H1 (cell line): ENCODE results near the gene MBNL2. TPM values are rescaled to one million over a fixed set of nuclear protein-coding genes. Genes with fewer than 3 reads are reported as not detected.

Experiments
- CTCF ChIA-PET: fragments of 300-600 bp; sonication (Branson Sonifier 250); formaldehyde crosslinking; loops from one replicate; lab custom pipeline; 2021; ENCODE audit not compliant: partially characterized antibody; lab: Charles Lee
- POLR2A ChIA-PET: fragments of 300-600 bp; sonication (Branson Sonifier 250); formaldehyde crosslinking; loops from one replicate; lab custom pipeline; 2021; ENCODE audit warnings: inconsistent platforms; ENCODE audit not compliant: partially characterized antibody; lab: Charles Lee
- DNase-seq, 2 experiments: peaks; one replicate each; pipeline versions ENCODE4 v3.0.0 to v3.0.0-alpha.2; 2010 to 2022; ENCODE audit warnings: low spot score in 2 of 2, low read depth in 1 of 2, mixed read lengths in 1 of 2
- FAIRE-seq: peaks from 2 replicates; lab custom pipeline; 2011; peaks lifted over from hg19 to GRCh38; lab: Jason Lieb, UNC
- H2AFZ ChIP-seq: 2 replicates; pipeline ENCODE4 v1.8.1; 2012; ENCODE audit warnings: low read length, inconsistent platforms
- H2AK5ac ChIP-seq: 2 replicates; pipeline ENCODE4 v1.6.1; 2013; ENCODE audit warnings: low read depth, low read length
- H2BK120ac ChIP-seq: replicated peaks from 2 replicates; pipeline ENCODE3; 2013; ENCODE audit warnings: low read depth, low read length, inconsistent platforms
- H2BK12ac ChIP-seq: 2 replicates; pipeline ENCODE4 v1.6.1; 2013; ENCODE audit warnings: low read depth, low read length
- H2BK15ac ChIP-seq: 2 replicates; pipeline ENCODE4 v1.6.1; 2013; ENCODE audit warnings: low read length
- H2BK20ac ChIP-seq: 2 replicates; pipeline ENCODE4 v1.6.1; 2013; ENCODE audit warnings: low read length
- H2BK5ac ChIP-seq: 2 replicates; pipeline ENCODE4 v1.6.1; 2013; ENCODE audit warnings: low read depth, low read length
- H3K14ac ChIP-seq: 2 replicates; pipeline ENCODE4 v1.6.1; 2013; ENCODE audit warnings: inconsistent platforms; ENCODE audit not compliant: insufficient read length
- H3K18ac ChIP-seq: 2 replicates; pipeline ENCODE4 v1.6.1; 2013; ENCODE audit warnings: low read length; ENCODE audit errors: extremely low read depth
- H3K23ac ChIP-seq: 2 replicates; pipeline ENCODE4 v1.6.1; 2013; ENCODE audit warnings: inconsistent platforms; ENCODE audit not compliant: insufficient read length
- H3K23me2 ChIP-seq: 2 replicates; pipeline ENCODE4 v1.6.1; 2013; ENCODE audit warnings: low read depth, low read length
- H3K27ac ChIP-seq: 2 replicates; pipeline ENCODE4 v1.6.1; 2011; ENCODE audit warnings: low read depth, low read length, inconsistent platforms
- H3K27me3 ChIP-seq, 4 experiments: replicated peaks in 1 of 4; 1 replicate in 1 of 4; 2 replicates in 3 of 4; pipeline versions ENCODE4 v1.6.1 to v1.8.1; 2011 to 2013; ENCODE audit warnings: low read length in 3 of 4, mild to moderate bottlenecking in 3 of 4, inconsistent platforms in 2 of 4, mixed read lengths in 2 of 4, moderate library complexity in 1 of 4; ENCODE audit not compliant: control insufficient read depth in 3 of 4, insufficient read depth in 3 of 4; ENCODE audit errors: extremely low read depth in 1 of 4
- H3K36me3 ChIP-seq, 4 experiments: 2 replicates each; pipeline versions ENCODE4 v1.6.1 to v1.8.1; 2011 to 2013; ENCODE audit warnings: mild to moderate bottlenecking in 4 of 4, low read length in 3 of 4, moderate library complexity in 2 of 4, control low read depth in 1 of 4, inconsistent platforms in 1 of 4; ENCODE audit not compliant: insufficient read depth in 4 of 4, control insufficient read depth in 2 of 4
- H3K4ac ChIP-seq: replicated peaks from 2 replicates; pipeline ENCODE3; 2013; ENCODE audit warnings: low read length, low read depth, mixed read lengths, inconsistent platforms; ENCODE audit not compliant: insufficient read length
- H3K4me1 ChIP-seq, 4 experiments: replicated peaks in 1 of 4; 1 replicate in 1 of 4; 2 replicates in 3 of 4; pipeline versions ENCODE4 v1.6.1 to v1.8.1; 2011 to 2013; ENCODE audit warnings: low read length in 3 of 4, inconsistent platforms in 2 of 4, mixed read lengths in 1 of 4; ENCODE audit not compliant: insufficient read depth in 4 of 4, control insufficient read depth in 3 of 4
- H3K4me2 ChIP-seq, 2 experiments: 2 replicates each; pipeline versions ENCODE4 v1.6.1 to v1.8.1; 2011 to 2013; ENCODE audit warnings: low read depth in 2 of 2, low read length in 2 of 2, control low read depth in 1 of 2, inconsistent platforms in 1 of 2, mild to moderate bottlenecking in 1 of 2; ENCODE audit not compliant: insufficient read depth in 1 of 2
- H3K4me3 ChIP-seq, 4 experiments: fragments of 200-600, 300-600 bp in 1 of 4; sonication (generic), shearing (Covaris generic), sonication (Bioruptor Twin) in 1 of 4; 2 replicates each; pipeline versions ENCODE4 v1.5.1 to v1.8.1; 2011 to 2016; ENCODE audit warnings: low read length in 4 of 4, low read depth in 3 of 4, control low read depth in 2 of 4, inconsistent platforms in 2 of 4, mild to moderate bottlenecking in 2 of 4, mixed read lengths in 1 of 4, moderate library complexity in 1 of 4; ENCODE audit not compliant: insufficient read depth in 2 of 4; ENCODE audit errors: extremely low read depth in 1 of 4
- H3K56ac ChIP-seq: replicated peaks from 2 replicates; pipeline ENCODE3; 2013; ENCODE audit warnings: low read depth, mild to moderate bottlenecking, mixed read lengths, low read length, inconsistent platforms; ENCODE audit not compliant: insufficient read length
- H3K79me1 ChIP-seq: 2 replicates; pipeline ENCODE4 v1.6.1; 2013; ENCODE audit warnings: low read depth, low read length, control low read depth
- H3K79me2 ChIP-seq, 2 experiments: 2 replicates each; pipeline versions ENCODE4 v1.6.1 to v1.8.1; 2012 to 2013; ENCODE audit warnings: low read length in 2 of 2, mild to moderate bottlenecking in 2 of 2, inconsistent platforms in 1 of 2; ENCODE audit not compliant: insufficient read depth in 2 of 2, control insufficient read depth in 1 of 2
- H3K9ac ChIP-seq, 4 experiments: replicated peaks in 1 of 4; 1 replicate in 1 of 4; 2 replicates in 3 of 4; pipeline versions ENCODE4 v1.6.1 to v1.8.1; 2011 to 2013; ENCODE audit warnings: low read depth in 3 of 4, low read length in 3 of 4, control low read depth in 2 of 4, mild to moderate bottlenecking in 2 of 4, moderate library complexity in 2 of 4, inconsistent platforms in 1 of 4; ENCODE audit errors: extremely low read depth in 1 of 4
- H3K9me3 ChIP-seq, 2 experiments: 2 replicates each; pipeline versions ENCODE4 v1.6.1 to v1.8.1; 2012 to 2013; ENCODE audit warnings: mild to moderate bottlenecking in 2 of 2, moderate library complexity in 2 of 2, control low read depth in 1 of 2, inconsistent platforms in 1 of 2, low read depth in 1 of 2, low read length in 1 of 2, mixed read lengths in 1 of 2; ENCODE audit not compliant: insufficient read depth in 2 of 2
- H4K20me1 ChIP-seq, 2 experiments: replicated peaks in 1 of 2; 2 replicates each; pipeline versions ENCODE3 to v1.8.1; 2011 to 2013; ENCODE audit warnings: inconsistent platforms in 2 of 2, low read length in 2 of 2, mild to moderate bottlenecking in 1 of 2; ENCODE audit not compliant: insufficient read depth in 2 of 2, control insufficient read depth in 1 of 2
- H4K5ac ChIP-seq: 2 replicates; pipeline ENCODE4 v1.6.1; 2013; ENCODE audit warnings: low read length, low read depth, mixed read lengths, inconsistent platforms; ENCODE audit not compliant: insufficient read length
- H4K8ac ChIP-seq: 2 replicates; pipeline ENCODE4 v1.8.0; 2013; ENCODE audit warnings: mild to moderate bottlenecking, moderate library complexity, low read length, inconsistent platforms; ENCODE audit not compliant: insufficient read depth; ENCODE audit errors: extremely low read depth
- H4K91ac ChIP-seq: replicated peaks from 2 replicates; pipeline ENCODE3; 2013; ENCODE audit warnings: low read length, mixed read lengths, inconsistent platforms; ENCODE audit not compliant: insufficient read length
- BCL11A ChIP-seq, 2 experiments: IDR thresholded peaks; one replicate each; pipeline ENCODE4 v1.6.1; 2011; ENCODE audit warnings: low read depth in 2 of 2, low read length in 2 of 2, mild to moderate bottlenecking in 2 of 2
- BRCA1 ChIP-seq: IDR thresholded peaks from 2 replicates; pipeline ENCODE4 v1.6.1; 2012; ENCODE audit warnings: low read depth, low read length, improper control_type of control experiment
- EZH2 ChIP-seq: fragments of 200-600 bp; sonication (generic); IDR thresholded peaks from 2 replicates; pipeline ENCODE4 v1.7.1; 2012; ENCODE audit warnings: low read depth, mild to moderate bottlenecking, moderate library complexity, low read length, inconsistent platforms; ENCODE audit not compliant: severe bottlenecking
- MAFK ChIP-seq: IDR thresholded peaks from 2 replicates; pipeline ENCODE4 v1.6.1; 2012; ENCODE audit warnings: low read depth, mild to moderate bottlenecking, improper control_type of control experiment, low read length
- POLR2AphosphoS5 ChIP-seq: IDR thresholded peaks from 2 replicates; pipeline ENCODE4 v1.6.1; 2011; ENCODE audit warnings: low read depth, low read length
- RXRA ChIP-seq: IDR thresholded peaks from 2 replicates; pipeline ENCODE4 v1.6.1; 2011; ENCODE audit warnings: low read depth, mild to moderate bottlenecking, low read length, moderate library complexity; ENCODE audit not compliant: insufficient read depth
- SAP30 ChIP-seq: fragments of 300-600 bp; sonication (generic); IDR thresholded peaks from 2 replicates; pipeline ENCODE4 v1.7.1; 2012; ENCODE audit warnings: low read length, moderate library complexity, mild to moderate bottlenecking, inconsistent platforms; ENCODE audit not compliant: insufficient read depth, insufficient replicate concordance
- SUZ12 ChIP-seq: fragments of 200-600 bp; sonication (generic); IDR thresholded peaks from 2 replicates; pipeline ENCODE4 v1.6.1; 2012; ENCODE audit warnings: mild to moderate bottlenecking, inconsistent platforms, low read length, moderate library complexity, mixed read lengths
- TAF7 ChIP-seq: optimal IDR thresholded peaks from 2 replicates; pipeline ENCODE3; 2011; ENCODE audit warnings: low read depth, mild to moderate bottlenecking, inconsistent platforms, low read length, moderate library complexity, borderline replicate concordance
- WGBS, 2 experiments: shearing (Covaris generic) in 1 of 2; methylation state at CpG; one replicate each; pipeline versions ENCODE4 v1.1.6 to v1.1.7; 2013 to 2015; ENCODE audit warnings: low lambda C conversion rate in 2 of 2, mixed read lengths in 2 of 2, inconsistent platforms in 1 of 2, low coverage in 1 of 2, missing lambda C conversion rate in 1 of 2; ENCODE audit not compliant: insufficient replicate concordance in 2 of 2, insufficient coverage in 1 of 2, insufficient read length in 1 of 2; ENCODE audit errors: extremely low coverage in 1 of 2, missing lambda C conversion rate in 1 of 2; 5-methylcytosine and 5-hydroxymethylcytosine counted together
- polyA plus RNA-seq, 7 experiments: library from polyadenylated mRNA; depleted of rRNA in 3 of 7; stranded (reverse) in 5 of 7; unstranded in 2 of 7; fragments of >200 nt in 5 of 7; fragments of 200-250 nt in 2 of 7; gene quantifications; 1 replicate in 5 of 7; 2 replicates in 1 of 7; 4 replicates in 1 of 7; pipeline versions ENCODE4 v1.2.1 to v1.2.3, GENCODE V29; 2011 to 2013; ENCODE audit warnings: missing spikeins in 2 of 7, mixed read lengths in 2 of 7
- total RNA-seq: library from RNA; stranded (reverse); fragmentation: NEBNext Ultra II Directional; extraction: Animal tissue kit (Norgen Biotek cat#: 25700); gene quantifications from 2 replicates; pipeline ENCODE4 v1.2.1, GENCODE V29; 2021

MBNL2 gene
- total and polyA plus RNA-seq, 2 of the 8 experiments (the other 6 are each of a cell fraction or from before 2014, with no cell fraction given): 1.0 to 2.6 TPM

DNA sequence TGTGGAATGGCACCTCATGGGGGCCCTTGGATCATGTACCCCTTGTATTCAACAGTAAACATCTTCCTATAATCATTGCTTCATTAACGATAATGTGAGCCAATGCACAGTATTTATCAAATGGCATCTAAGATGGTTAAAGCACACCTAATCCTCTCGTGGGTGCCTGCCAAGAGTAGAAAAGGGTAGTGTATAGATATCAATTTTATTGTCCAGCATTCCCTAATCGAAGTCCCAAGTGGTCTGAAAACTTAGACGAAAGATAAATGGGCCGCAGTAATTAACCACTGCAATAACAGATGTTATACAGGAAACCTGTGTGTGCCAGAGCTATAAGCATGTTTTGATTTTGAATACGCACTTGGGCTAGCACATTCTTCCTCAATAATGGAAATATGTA is 667 bp upstream of the MBNL2 start:
- no peak for DNase-seq
- H3K4me1 ChIP-seq: peaks cover 1 to 14% (median 9%) of the 10 kb centered on the region in 4 experiments; a peak in 6 of 7 replicates
- no peak overlapping the region for H3K18ac ChIP-seq
- H3K27ac ChIP-seq: no peak overlapping the region
- no peak overlapping the region for H2BK20ac ChIP-seq
- H3K56ac ChIP-seq: no peak overlapping the region
- no peak overlapping the region for H3K9ac ChIP-seq
- no peak overlapping the region for H4K91ac ChIP-seq
- no peak overlapping the region for H3K4ac ChIP-seq
- H3K36me3 ChIP-seq: no peaks in the 10 kb centered on the region
- no peak overlapping the region for H2BK15ac ChIP-seq
- no peak overlapping the region for H3K4me3 ChIP-seq
- H3K27me3 ChIP-seq: peaks cover 13 to 37% (median 29%) of the 10 kb centered on the region in 4 experiments
- no peaks in the 10 kb centered on the region for H3K79me2 ChIP-seq
- no peak overlapping the region for H2BK12ac ChIP-seq
- no peaks in the 10 kb centered on the region for H3K9me3 ChIP-seq
- H3K14ac ChIP-seq: no peak overlapping the region
- H2AK5ac ChIP-seq: no peak overlapping the region
- TF ChIP-seq BRCA1 (no peak), MAFK (no peak), EZH2 (no peak), TAF7 (no peak), SAP30 (no peak), POLR2AphosphoS5 (no peak), SUZ12 (no peak), BCL11A (IDR thresholded peaks at IDR 0.05; ENCODE audit: low read depth in 2 of 2, low read length in 2 of 2) (no peak), RXRA (no peak)
- ChIA-PET CTCF (interaction anchor here (1.2 to 5.0 kb wide), 5 partner anchors 9 to 137 kb away, joined by 4 to 25 read pairs (median 7); no protein-coding TSS in a partner anchor), POLR2A (interaction anchor here (1.2 kb wide), 1 partner anchor 47 kb away, joined by 3 read pairs; no protein-coding TSS in a partner anchor)
- H2BK5ac ChIP-seq: no peak overlapping the region
- H2BK120ac ChIP-seq: no peak overlapping the region
- H4K20me1 ChIP-seq: peaks cover 7% of the 10 kb centered on the region in 2 experiments
- H3K79me1 ChIP-seq: no peaks in the 10 kb centered on the region
- 87% methylated on average over 6 of the region's 6 CpGs; no CpG with 5 or more reads in 1 of the 2 experiments for WGBS, 2 experiments
- H3K23me2 ChIP-seq: peaks cover 3% of the 10 kb centered on the region; the same call in 1 of the 2 replicates
- no peak overlapping the region for H3K23ac ChIP-seq
- no peak overlapping the region for H4K5ac ChIP-seq
- no peak overlapping the region for H4K8ac ChIP-seq
- FAIRE-seq: no peak
- H3K4me2 ChIP-seq: peak overlapping the region in 1 of 2 experiments; percentile 79; a peak in 1 of 4 replicates
- H2AFZ ChIP-seq: no peak overlapping the region
